Heart left ventricle (tissue), 16 donors: Measurements from ENCODE around the gene GUCA2B. TPM values are rescaled to one million over a fixed set of nuclear protein-coding genes. Genes with fewer than 3 reads are reported as not detected.

ENCODE experiments used
- ATAC-seq, 4 donors: fragments of 200-7000 bp; cut with Tn5 transposase; one replicate each; pipeline ENCODE4 v1.9.1; 2020 to 2022; ENCODE audit warnings: moderate library complexity in 4 of 4, mild to moderate bottlenecking in 3 of 4, moderate number of reproducible peaks in 1 of 4
- DNase-seq, 5 donors: peaks; one replicate each; pipeline ENCODE4 v3.0.0-alpha.2; 2020
- H3K27ac ChIP-seq, 12 donors: fragments of 200-600 bp; sonication (generic) in 4 of 12; one replicate each; pipeline versions ENCODE4 v1.5.0 to v1.8.0; 2016 to 2022; ENCODE audit warnings: mild to moderate bottlenecking in 2 of 12
- H3K27me3 ChIP-seq, 9 donors: fragments of 200-600 bp; sonication (generic) in 2 of 9; one replicate each; pipeline versions ENCODE4 v1.5.1 to v1.8.0; 2016 to 2022; ENCODE audit warnings: mild to moderate bottlenecking in 3 of 9
- H3K36me3 ChIP-seq, 9 donors: fragments of 200-600 bp; sonication (generic) in 2 of 9; one replicate each; pipeline versions ENCODE4 v1.5.0 to v1.8.0; 2018 to 2022; ENCODE audit warnings: mild to moderate bottlenecking in 2 of 9
- H3K4me1 ChIP-seq, 12 donors: fragments of 200-600 bp; sonication (generic) in 4 of 12; one replicate each; pipeline versions ENCODE4 v1.5.0 to v1.8.0; 2016 to 2022; ENCODE audit warnings: mild to moderate bottlenecking in 3 of 12
- H3K4me3 ChIP-seq, 12 donors: fragments of 200-600 bp; sonication (generic) in 4 of 12; one replicate each; pipeline versions ENCODE4 v1.5.0 to v1.8.0; 2017 to 2022; ENCODE audit warnings: mild to moderate bottlenecking in 9 of 12, moderate library complexity in 4 of 12
- H3K9me3 ChIP-seq, 12 donors: fragments of 200-600 bp; sonication (generic) in 4 of 12; one replicate each; pipeline versions ENCODE4 v1.5.0 to v1.8.0; 2016 to 2022; ENCODE audit warnings: mild to moderate bottlenecking in 1 of 12
- POLR2A ChIP-seq, 2 donors: fragments of 450-650 bp; IDR thresholded peaks; one replicate each; pipeline ENCODE4 v1.6.1; 2017; ENCODE audit warnings: antibody characterized with exemption in 2 of 2, mild to moderate bottlenecking in 2 of 2, moderate library complexity in 2 of 2
- WGBS, 4 donors: extraction: QIAGEN DNeasy Blood & Tissue Kit in 2 of 4; methylation state at CpG; one replicate each; pipeline versions ENCODE4 v1.1.5 to v1.1.7; 2013 to 2018; 5-methylcytosine and 5-hydroxymethylcytosine counted together
- intact Hi-C, 10 donors: fragments of 100-400 bp; cut with DNase I; formaldehyde crosslinking; loops; one replicate each; pipeline versions ENCODE4 v1.11.1 to v1.14.2; 2022
- polyA plus RNA-seq, 2 donors: library from polyadenylated mRNA; stranded (reverse); fragments of 200-250 nt; gene quantifications; one replicate each; pipeline ENCODE4 v1.2.3, GENCODE V29; 2013
- total RNA-seq, 9 donors: library from RNA; depleted of rRNA in 2 of 9; stranded (reverse); fragments of >200 nt in 2 of 9; fragmentation: NEBNext Ultra II Directional in 3 of 9; extraction: Animal tissue kit (Norgen Biotek cat#: 25700) in 3 of 9; gene quantifications; one replicate each; pipeline versions ENCODE4 v1.1.0 to v1.2.4, GENCODE V29; 2016 to 2023
- TF ChIP-seq, protein P1 (sequence below), 12 donors: fragments of 200-600 bp; sonication (generic) in 4 of 12; IDR thresholded peaks; one replicate each; pipeline versions ENCODE4 v1.5.0 to v1.8.0; 2018 to 2022; ENCODE audit warnings: antibody characterized with exemption in 12 of 12, mild to moderate bottlenecking in 5 of 12
- donor health status: ischemic (EF 13 %, LVEDD 7.1; RV severe dilation, severe dysfunction).
- donor health status: healthy with polysubstance abuse.
- donor health status: DM: no; HTN: yes; CAD: no.
- donor health status: DM: no; HTN: no; CAD: no.
- donor health status: ischemic (EF 25% LVEDD 6.9; RV normal size, moderate dysfunction).
- donor health status: ischemic (EF 25% LVEDD 5.7; RV mildly dilated, moderate dysfunction).
- donor health status: healthy.
- donor health status: DM: yes; HTN: yes; CAD: no.
- donor health status: ischemic (EF 35%, LVEDD 5.7; RV mildly dilated, moderate dysfunction).
- donor health status: nonischemic (EF 11% LVEDD 7.7; RV severe dilation, severe dysfunction).
- donor health status: DM: yes; HTN: yes; CAD: no.
- donor health status: PGD.
- donor health status: ischemic (EF 29% LVEDD 5.4; RV normal size, mild dysfunction).
- donor health status: nonischemic (EF 23%, LVEDD 6.1; RV moderate dilation, normal function).

GUCA2B gene
- total and polyA plus RNA-seq, 11 donors: not detected

DNA sequence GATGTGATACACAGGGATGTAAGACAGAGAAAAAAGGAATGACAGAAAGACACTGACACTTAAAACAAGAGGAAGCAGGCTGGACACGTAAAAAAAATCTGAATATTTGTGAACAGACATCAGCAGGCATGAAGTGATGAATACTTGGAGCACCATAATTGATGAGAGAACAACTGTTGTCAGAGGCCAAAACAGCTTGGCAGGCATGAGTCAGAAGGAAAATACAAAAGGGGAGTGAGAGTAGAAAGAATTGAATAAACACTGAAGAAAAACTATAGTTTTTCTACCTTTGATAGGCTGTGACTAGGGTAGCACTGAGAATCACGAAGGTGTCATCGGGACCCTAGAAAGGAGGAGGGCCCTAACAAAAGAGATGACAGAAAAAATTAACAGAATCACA lies 32.9 kb downstream of the GUCA2B start:
- Histone ChIP-seq H3K27me3 (no peaks in the 10 kb centered on the region), H3K36me3 (peaks cover 0 to 88% (median 63%) of the 10 kb centered on the region in 9 donors), H3K4me1 (no peaks in the 10 kb centered on the region), H3K9me3 (no peaks in the 10 kb centered on the region), H3K27ac (no peak overlapping the region), H3K4me3 (no peak overlapping the region)
- intact Hi-C loops: no loop called here
- 77 to 81% (median 79%) methylated on average over 3 of the region's 3 CpGs for WGBS, 4 donors
- no peak for TF ChIP-seq POLR2A (IDR thresholded peaks at IDR 0.05)
- TF ChIP-seq, protein P1, sequence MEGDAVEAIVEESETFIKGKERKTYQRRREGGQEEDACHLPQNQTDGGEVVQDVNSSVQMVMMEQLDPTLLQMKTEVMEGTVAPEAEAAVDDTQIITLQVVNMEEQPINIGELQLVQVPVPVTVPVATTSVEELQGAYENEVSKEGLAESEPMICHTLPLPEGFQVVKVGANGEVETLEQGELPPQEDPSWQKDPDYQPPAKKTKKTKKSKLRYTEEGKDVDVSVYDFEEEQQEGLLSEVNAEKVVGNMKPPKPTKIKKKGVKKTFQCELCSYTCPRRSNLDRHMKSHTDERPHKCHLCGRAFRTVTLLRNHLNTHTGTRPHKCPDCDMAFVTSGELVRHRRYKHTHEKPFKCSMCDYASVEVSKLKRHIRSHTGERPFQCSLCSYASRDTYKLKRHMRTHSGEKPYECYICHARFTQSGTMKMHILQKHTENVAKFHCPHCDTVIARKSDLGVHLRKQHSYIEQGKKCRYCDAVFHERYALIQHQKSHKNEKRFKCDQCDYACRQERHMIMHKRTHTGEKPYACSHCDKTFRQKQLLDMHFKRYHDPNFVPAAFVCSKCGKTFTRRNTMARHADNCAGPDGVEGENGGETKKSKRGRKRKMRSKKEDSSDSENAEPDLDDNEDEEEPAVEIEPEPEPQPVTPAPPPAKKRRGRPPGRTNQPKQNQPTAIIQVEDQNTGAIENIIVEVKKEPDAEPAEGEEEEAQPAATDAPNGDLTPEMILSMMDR (IDR thresholded peaks at IDR 0.05): no peak
- DNase-seq (no peak), ATAC-seq (no peak)

DNA sequence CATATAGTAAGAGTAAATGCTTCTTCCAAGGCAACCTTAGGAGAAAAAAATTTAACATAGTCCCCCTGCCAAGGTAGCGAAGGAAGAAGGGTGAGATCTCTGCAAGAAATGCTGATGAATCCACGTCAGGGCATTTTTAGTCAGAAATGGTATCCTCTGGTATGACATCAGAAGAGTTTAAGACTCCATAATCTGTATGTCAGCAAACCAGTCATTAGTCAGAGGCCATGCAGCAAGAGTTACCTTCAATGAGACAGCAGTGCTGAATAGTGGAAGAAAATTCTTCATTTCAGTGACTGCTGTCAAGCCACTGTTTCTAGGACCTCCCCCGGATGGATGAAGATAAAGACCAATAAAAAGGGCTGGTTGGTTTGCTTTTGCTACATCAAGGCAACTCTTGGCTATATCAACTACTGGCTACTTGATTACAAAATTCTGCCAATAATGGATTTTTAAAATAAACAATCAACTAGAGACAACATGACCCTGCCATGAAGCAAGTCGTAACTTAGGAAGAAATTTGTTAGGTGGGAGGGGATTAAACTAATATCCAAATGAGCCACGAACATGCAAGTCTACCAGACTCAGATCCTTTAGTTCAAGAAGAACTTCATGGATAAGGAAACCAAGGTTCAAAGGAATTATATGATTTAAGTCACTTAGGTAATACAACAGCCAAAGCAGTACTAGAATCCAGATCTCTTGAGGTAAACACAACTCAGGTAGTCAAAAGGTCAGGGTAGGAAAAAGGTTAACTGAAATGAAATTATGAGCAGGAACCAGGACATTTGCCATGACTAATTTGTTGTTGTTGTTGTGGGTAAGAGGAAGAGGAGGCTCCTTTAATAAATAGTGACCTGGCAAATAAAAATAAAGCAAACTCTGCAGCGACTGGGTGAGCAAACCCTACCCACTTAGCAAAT lies 37.0 kb downstream of the GUCA2B start:
- Histone ChIP-seq H3K27ac (no peak overlapping the region), H3K9me3 (no peaks in the 10 kb centered on the region), H3K4me3 (no peak overlapping the region), H3K4me1 (no peaks in the 10 kb centered on the region), H3K27me3 (no peaks in the 10 kb centered on the region), H3K36me3 (peaks cover 0 to 90% (median 69%) of the 10 kb centered on the region in 9 donors)
- 91 to 93% (median 91%) methylated on average over 6 of the region's 6 CpGs for WGBS, 4 donors
- no peak for ATAC-seq
- intact Hi-C loops: no loop called here
- TF ChIP-seq, protein P1 (IDR thresholded peaks at IDR 0.05): no peak
- TF ChIP-seq POLR2A (IDR thresholded peaks at IDR 0.05): no peak
- DNase-seq: no peak

- no peaks in the 10 kb centered on the region for H3K9me3 ChIP-seq
- no peak overlapping the region for H3K4me3 ChIP-seq
- ATAC-seq: no peak
- H3K27me3 ChIP-seq: no peaks in the 10 kb centered on the region
- intact Hi-C loops: no loop called here
- WGBS, 4 donors: 89 to 96% (median 93%) methylated on average over 8 of the region's 8 CpGs
- peaks cover 0 to 90% (median 71%) of the 10 kb centered on the region in 9 donors for H3K36me3 ChIP-seq
- DNase-seq: no peak
- H3K4me1 ChIP-seq: no peaks in the 10 kb centered on the region
- TF ChIP-seq POLR2A (IDR thresholded peaks at IDR 0.05): no peak
- TF ChIP-seq, protein P1 (IDR thresholded peaks at IDR 0.05): no peak
- H3K27ac ChIP-seq: no peak overlapping the region
Measured at GRCh38 chr1:42191319-42191718, 38.1 kb downstream of the GUCA2B start.

DNA sequence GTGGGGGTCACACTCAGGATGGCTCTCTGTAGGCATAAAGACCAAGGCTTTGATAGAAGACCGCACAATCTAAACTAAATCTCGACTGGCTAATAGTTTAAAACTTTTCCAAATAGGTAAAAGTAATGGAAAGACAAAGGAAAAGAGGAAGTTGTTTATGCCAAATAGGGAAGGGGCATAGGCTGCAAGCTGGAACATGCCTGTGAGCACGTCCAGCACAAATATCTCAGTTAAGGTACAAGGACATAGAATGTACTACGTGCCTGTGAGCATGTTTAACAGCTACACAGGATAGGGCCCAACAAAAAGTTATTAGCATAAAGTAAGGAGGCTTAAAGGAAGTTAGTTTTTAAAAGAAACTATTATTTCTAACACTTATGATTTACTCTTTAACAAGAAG lies 38.9 kb downstream of the GUCA2B start:
- H3K36me3 ChIP-seq: peaks cover 0 to 90% (median 71%) of the 10 kb centered on the region in 9 donors
- TF ChIP-seq, protein P1 (IDR thresholded peaks at IDR 0.05): no peak
- TF ChIP-seq POLR2A (IDR thresholded peaks at IDR 0.05): no peak
- intact Hi-C loops: no loop called here
- no peaks in the 10 kb centered on the region for H3K9me3 ChIP-seq
- H3K4me1 ChIP-seq: no peaks in the 10 kb centered on the region
- DNase-seq (no peak), ATAC-seq (no peak)
- no peak overlapping the region for H3K4me3 ChIP-seq
- 79 to 85% (median 82%) methylated on average over 4 of the region's 4 CpGs for WGBS, 4 donors
- H3K27ac ChIP-seq: no peak overlapping the region
- no peaks in the 10 kb centered on the region for H3K27me3 ChIP-seq
